ENCODE data around the gene OSBPL8. TPM values are rescaled to one million over a fixed set of nuclear protein-coding genes. Genes with fewer than 3 reads are reported as not detected.

Gene OSBPL8
- total and polyA plus RNA-seq, 7 donors = 7.6 to 64.3 (median 44.8) TPM

GRCh38 chr12:76410781-76411180, 148.8 kb downstream of the OSBPL8 start:
- WGBS, 2 donors = 87 to 90% methylated on average over 5 of the region's 5 CpGs
- intact Hi-C loops (cut with DNase I) = no loop called here

DNA sequence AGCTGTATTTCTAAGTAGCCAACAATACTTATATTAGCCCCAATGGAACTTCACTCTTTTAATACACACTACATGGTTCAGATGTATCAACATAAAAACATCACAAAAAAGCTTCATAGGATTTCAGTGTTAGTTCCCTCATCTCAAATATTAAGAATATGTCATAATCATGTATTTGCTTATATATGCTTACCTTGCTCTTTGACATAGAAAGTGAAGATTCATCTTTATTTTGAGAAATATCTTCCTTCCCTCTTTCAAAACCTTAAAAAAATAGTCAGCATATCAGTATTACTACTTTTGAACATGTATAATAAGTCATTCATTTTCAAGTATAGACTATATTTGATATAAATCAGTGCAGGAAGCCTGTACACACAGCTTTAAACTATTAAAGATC, 149.2 kb downstream of the OSBPL8 start:
- no peaks in the 10 kb centered on the region for H3K9me3 ChIP-seq
- H3K36me3 ChIP-seq = no peaks in the 10 kb centered on the region
- no peaks in the 10 kb centered on the region for H3K27me3 ChIP-seq
- no peaks in the 10 kb centered on the region for H3K4me1 ChIP-seq
- TF ChIP-seq CTCF (IDR thresholded peaks at IDR 0.05) = no peak
- TF ChIP-seq POLR2A (IDR thresholded peaks at IDR 0.05) = no peak
- H3K4me3 ChIP-seq = no peak overlapping the region
- intact Hi-C loops (cut with DNase I) = no loop called here
- H3K27ac ChIP-seq = no peak overlapping the region
- no peak for DNase-seq

More at GRCh38 chr12:76410781-76411180, 148.8 kb downstream of the OSBPL8 start:
- TF ChIP-seq EP300 (IDR thresholded peaks at IDR 0.05) (no peak), CTCF (IDR thresholded peaks at IDR 0.05) (no peak), POLR2A (IDR thresholded peaks at IDR 0.05) (no peak), POLR2AphosphoS5 (IDR thresholded peaks at IDR 0.05) (no peak)
- H3K36me3 ChIP-seq = no peaks in the 10 kb centered on the region
- H3K27me3 ChIP-seq = no peaks in the 10 kb centered on the region
- no peak for DNase-seq
- no peaks in the 10 kb centered on the region for H3K4me1 ChIP-seq
- no peak overlapping the region for H3K27ac ChIP-seq
- H3K9me3 ChIP-seq = no peaks in the 10 kb centered on the region
- H3K4me3 ChIP-seq = no peak overlapping the region

DNA sequence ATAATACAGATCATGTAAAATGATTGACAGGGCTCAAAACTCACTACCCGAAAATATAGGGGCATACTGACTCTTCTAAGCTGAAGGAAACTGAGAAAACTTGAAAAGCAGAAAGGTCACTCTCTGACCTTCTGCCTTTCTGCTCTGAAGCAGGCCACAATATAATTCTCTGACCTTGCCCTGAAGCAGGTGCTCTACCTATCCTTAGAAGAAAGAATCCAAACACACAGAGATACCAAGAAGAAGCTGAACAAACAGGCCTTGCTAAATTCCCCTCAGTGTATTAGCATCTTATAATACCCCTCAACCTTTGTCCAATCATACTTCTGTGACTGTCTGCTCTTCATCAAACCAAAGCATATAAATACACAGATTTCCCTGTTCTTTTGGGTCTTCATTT, 150.5 kb downstream of the OSBPL8 start:
- no peaks in the 10 kb centered on the region for H3K9me3 ChIP-seq
- WGBS, 2 donors = 81 to 87% methylated on average over 1 of the region's 1 CpG
- DNase-seq = no peak
- intact Hi-C loops (cut with DNase I) = no loop called here
- H3K4me1 ChIP-seq = no peaks in the 10 kb centered on the region
- no peaks in the 10 kb centered on the region for H3K27me3 ChIP-seq
- no peaks in the 10 kb centered on the region for H3K36me3 ChIP-seq
- no peak overlapping the region for H3K27ac ChIP-seq
- no peak overlapping the region for H3K4me3 ChIP-seq
- TF ChIP-seq POLR2AphosphoS5 (IDR thresholded peaks at IDR 0.05) (no peak), EP300 (IDR thresholded peaks at IDR 0.05) (no peak), CTCF (IDR thresholded peaks at IDR 0.05) (no peak), POLR2A (IDR thresholded peaks at IDR 0.05) (no peak)

DNA sequence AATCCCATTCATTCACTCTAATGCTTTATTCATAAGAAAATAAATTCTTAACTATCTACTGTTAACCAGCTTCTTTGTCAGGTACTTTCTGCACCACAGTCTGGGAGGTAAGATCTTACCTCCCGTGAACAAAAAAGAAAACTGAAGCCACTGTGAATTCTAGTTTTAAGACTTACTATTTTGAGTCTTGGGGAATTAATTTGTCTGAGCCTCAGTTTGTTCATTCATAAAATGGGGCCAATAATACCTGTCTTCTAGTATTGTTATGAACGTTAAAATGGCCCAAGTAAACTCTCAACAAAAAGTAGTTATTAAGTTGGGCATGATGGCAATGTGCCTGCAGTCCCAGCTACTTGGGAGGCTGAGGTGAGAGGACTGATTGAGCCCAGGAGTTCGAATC, 151.9 kb downstream of the OSBPL8 start:
- intact Hi-C loops (cut with DNase I) = no loop called here
- TF ChIP-seq POLR2AphosphoS5 (IDR thresholded peaks at IDR 0.05) (no peak), EP300 (IDR thresholded peaks at IDR 0.05) (no peak), CTCF (IDR thresholded peaks at IDR 0.05) (no peak), POLR2A (IDR thresholded peaks at IDR 0.05) (no peak)

GRCh38 chr12:76402259-76402658, 157.3 kb downstream of the OSBPL8 start:
- intact Hi-C loops (cut with DNase I) = no loop called here
- DNase-seq = no peak
- peaks cover 0 to 25% (median 2%) of the 10 kb centered on the region in 4 donors for H3K36me3 ChIP-seq
- no peaks in the 10 kb centered on the region for H3K27me3 ChIP-seq
- H3K4me1 ChIP-seq = no peaks in the 10 kb centered on the region
- H3K4me3 ChIP-seq = no peak overlapping the region
- TF ChIP-seq CTCF (IDR thresholded peaks at IDR 0.05) (no peak), EP300 (IDR thresholded peaks at IDR 0.05) (no peak), POLR2AphosphoS5 (IDR thresholded peaks at IDR 0.05) (no peak), POLR2A (IDR thresholded peaks at IDR 0.05) (no peak)
- no peaks in the 10 kb centered on the region for H3K9me3 ChIP-seq
- no peak overlapping the region for H3K27ac ChIP-seq

More for the DNA sequence above, 151.9 kb downstream of the OSBPL8 start:
- 94 to 96% methylated on average over 3 of the region's 3 CpGs for WGBS, 2 donors
- Histone ChIP-seq H3K27ac (no peak overlapping the region), H3K9me3 (no peaks in the 10 kb centered on the region), H3K4me1 (no peaks in the 10 kb centered on the region), H3K27me3 (no peaks in the 10 kb centered on the region), H3K4me3 (no peak overlapping the region), H3K36me3 (no peaks in the 10 kb centered on the region)
- DNase-seq = no peak

Measured in sigmoid colon (tissue), 7 donors.